Renal cortex interstitium (tissue), 11 donors: Measurements from ENCODE around the gene SRRM3. TPM values are rescaled to one million over a fixed set of nuclear protein-coding genes. Genes with fewer than 3 reads are reported as not detected.
"Not testable (repeated sequence)": the region's sequence is repeated elsewhere in the genome, so short reads cannot be mapped to it uniquely, and the experiment has no call there.

ENCODE experiments used
- DNase-seq, 11 donors: peaks; one replicate each; pipeline ENCODE4 v3.0.0-alpha.2; 2013; ENCODE audit warnings: low read depth in 9 of 11, low spot score in 4 of 11; ENCODE audit errors: extremely low read depth in 1 of 11
- polyA plus RNA-seq, 3 donors: library from polyadenylated mRNA; unstranded; fragments of 120-200 nt; gene quantifications; one replicate each; pipeline ENCODE4 v1.2.1, GENCODE V29; 2013; ENCODE audit not compliant: insufficient read length in 3 of 3

SRRM3 gene
- polyA plus RNA-seq, 3 donors, result 1.00 to 2.3 (median 2.3) TPM

DNA sequence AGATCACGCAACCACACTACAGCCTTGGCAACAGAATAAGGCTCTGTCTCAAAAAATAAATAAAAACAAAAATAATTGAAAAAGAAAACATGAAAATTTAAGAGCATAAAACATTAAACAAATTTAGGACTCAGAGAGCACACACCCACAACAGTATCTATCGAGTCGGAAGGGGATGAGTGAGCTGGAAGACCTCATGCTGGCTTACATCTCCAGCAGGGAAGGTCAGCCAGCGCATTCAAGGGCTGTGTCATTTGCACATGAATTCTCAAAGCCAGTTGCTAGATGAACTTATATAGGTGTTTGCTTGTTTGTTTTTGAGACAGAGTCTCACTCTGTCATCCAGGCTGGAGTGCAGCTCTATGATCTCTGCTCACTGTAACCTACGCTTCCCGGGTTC, 50.3 kb downstream of the SRRM3 start:
- DNase-seq, result no peak

DNA sequence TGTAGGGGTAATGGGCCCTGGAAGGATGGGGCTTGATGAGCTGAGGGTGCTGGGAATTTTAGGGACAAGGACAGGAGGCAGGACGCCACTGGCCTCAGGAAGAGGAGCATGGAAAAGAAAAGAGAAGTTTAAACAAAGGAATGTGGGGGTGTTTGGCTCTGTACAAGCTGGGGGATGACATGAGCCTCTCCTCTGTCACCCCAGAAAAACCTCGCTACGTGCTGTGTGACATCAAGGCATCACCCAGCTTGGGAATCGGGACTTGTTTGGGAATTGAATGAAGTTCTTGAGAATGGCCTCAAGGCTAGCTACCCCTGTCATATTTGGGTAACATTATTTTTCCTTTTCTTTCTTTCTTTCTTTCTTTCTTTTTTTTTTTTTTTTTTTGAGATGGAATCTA, 53.1 kb downstream of the SRRM3 start:
- no peak for DNase-seq

DNA sequence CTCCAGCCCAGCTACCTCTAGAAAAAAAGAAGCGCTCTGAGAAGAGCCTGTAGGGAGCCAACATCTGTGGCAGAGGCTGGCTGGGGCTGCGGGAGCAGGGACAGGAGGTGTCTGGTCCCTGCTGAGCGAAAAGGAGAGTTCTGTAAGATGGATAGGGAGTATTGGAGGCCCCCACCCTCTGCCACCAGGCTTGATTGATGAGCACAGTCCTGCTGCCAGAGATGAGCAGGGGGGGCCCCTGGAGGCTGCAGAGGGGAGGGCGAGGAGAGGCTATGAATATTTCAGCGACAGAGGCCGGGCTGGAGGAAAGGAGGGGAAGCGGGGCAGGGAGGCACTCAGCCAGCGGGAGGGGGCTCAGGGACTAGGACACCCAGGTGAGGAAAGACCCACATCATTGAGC, 56.3 kb downstream of the SRRM3 start:
- DNase-seq, result no peak

DNA sequence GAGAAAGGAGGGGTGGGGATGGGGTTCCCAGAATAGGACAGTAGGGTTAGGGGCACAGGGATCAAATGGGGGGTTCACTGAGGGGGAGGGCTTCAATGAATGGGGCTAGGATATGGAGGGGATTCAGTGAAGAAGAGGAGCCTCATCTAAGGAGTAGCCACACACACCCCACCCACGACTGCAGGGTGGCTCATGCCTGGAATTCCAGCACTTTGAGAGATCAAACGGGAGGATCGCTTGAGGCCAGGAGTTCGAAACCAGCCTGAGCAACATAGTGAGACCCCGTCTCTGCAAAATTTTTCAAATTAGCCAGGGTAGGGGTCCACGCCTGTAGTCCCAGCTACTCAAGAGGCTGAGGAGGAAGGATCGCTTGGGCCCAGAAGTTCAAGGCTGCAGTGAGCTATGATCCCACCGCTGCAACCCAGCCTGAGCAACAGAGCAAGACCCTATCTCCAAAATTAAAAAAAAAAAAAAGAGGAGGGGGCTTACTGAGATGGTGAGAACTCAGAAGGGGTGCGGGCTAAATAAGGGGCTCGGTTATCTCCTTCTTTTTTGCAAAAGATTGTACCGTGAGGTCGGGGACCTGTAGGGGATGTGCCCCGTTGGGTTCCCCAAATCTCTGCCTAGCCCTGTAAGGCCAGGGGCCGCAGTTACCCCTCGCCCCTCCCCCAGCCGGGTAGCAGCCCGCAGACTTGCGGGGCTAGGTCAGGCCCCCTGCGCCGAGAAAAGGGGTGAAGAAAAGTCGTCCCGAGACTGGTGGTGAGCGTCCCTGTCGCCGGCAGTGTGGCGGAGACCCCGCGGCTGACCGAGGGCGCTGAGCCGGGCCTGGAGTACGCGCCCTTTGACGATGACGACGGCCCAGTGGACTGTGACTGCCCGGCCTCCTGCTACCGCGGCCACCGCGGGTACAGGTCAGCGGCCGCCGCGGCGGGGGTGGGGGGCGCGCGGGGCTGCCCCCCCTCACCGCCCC, 57.7 kb downstream of the SRRM3 start:
- DNase-seq, result no peak

DNA sequence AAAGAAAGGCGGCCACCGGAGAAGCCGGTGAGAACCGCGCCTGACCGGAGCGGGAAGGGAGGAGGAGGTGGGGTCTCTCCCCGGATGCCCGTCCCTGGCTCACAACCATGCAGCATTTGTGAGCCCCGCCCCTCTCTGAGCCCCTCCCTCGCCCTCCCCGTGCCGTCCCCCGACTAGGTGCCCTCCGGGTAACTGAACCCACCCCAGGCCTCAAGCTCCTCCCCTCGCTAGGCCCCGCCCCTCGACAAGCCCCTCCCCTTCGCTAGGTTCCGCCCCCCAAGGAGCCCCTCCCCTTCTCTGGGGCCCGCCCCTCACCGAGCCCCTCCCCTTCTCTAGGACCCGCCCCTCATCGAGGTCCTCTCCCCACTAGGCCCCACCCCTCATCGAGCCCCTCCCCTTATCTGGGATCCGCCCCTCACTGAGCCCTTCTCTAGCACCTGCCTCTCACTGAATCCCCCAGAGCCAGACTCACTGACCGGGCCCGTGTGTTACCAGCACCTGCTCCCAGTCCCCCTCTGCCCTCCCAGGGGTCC, 58.5 kb downstream of the SRRM3 start:
- DNase-seq, result peak in 2 of 11 donors; percentile 32 to 34

DNA sequence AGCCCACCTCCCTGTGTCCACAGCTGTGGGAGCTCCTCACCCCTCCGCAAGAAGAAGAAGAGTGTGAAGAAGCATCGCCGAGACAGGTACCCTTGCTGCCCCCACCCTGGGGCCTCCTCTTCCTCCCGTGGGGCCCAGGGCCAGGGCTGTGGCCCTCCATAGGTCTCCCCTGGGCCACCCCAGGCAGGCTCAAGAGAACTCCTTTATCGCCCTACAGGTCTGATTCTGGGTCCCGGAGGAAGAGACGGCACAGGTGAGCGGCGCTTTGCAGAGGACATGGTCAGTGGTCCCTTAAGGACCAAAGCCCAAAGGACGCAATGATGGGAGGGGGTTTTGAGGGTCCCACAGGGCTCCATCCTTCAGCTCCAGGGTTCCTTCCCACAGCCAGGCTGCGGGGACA, 59.6 kb downstream of the SRRM3 start:
- no peak for DNase-seq

DNA sequence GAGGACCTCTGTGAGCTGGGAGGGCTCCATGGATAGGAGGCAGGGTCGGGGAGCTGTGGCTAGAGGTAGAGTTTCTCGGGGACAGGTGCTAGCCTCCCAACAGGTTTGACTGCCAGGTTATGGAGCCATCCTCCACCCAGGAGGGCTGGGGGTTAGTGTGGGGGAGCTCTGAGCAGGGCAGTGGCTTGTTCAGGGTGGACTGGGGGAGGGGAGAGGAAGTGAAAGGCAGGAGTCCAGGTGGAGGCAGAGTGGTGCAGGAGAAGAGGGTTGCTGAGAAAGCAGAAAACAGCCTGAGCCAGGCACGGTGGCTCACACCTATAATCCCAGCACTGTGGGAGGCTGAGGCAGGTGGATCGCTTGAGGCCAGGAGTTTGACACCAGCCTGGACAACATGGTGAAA, 60.2 kb downstream of the SRRM3 start:
- no peak for DNase-seq

DNA sequence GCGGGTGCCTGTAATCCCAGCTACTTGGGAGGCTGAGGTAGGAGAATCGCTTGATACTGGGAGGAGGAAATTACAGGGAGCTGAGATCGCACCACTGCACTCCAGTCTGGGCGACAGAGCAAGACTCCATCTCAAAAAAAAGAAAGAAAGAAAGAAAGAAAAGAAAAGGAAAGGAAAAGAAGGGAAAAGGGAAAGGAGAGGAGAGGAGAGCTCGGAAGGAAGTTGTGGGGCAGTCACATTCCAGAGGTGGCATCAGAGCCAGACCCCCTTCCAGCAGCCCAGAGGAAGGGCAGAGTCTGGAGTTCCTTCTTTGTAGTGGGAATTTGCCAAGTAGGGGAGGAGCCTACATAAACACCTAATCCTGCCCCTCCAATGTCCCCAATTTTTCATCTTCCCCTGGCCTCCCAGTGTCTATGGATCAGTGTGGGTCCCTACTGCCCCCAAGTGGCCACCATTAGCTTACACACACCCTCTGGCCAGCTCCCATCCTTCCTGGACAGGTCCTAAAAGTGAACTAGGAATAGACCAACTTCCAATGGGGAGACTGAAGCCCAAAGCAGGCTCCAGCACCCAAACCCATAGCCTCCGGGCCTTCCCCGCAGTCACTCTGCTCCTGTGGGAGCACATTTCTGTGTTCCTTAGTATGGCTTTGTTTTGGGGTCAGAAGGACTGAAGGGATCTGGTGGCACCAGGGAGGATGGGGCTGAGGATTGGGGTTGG, 61.1 kb downstream of the SRRM3 start:
- DNase-seq, result peak in 2 of 11 donors; percentile 34 to 39

DNA sequence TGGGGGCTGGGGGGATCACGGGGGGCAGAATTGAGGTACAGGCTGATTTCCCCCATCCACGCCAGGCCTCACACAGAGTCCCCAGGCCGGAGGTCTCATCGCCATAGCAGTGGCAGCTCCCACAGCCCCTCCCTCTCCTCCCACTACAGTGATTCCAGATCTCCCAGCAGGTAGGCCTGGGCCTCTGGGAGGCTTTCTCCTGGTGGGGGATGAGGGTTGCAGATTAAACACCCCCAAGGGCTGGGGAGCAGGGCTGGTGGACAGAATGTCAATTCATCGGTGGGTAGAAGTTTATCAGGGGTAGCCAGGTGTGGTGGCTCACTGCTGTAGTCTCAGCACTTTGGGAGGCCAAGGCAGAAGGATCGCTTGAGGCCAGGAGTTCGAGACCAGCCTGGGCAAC, 63.6 kb downstream of the SRRM3 start:
- no peak for DNase-seq

DNA sequence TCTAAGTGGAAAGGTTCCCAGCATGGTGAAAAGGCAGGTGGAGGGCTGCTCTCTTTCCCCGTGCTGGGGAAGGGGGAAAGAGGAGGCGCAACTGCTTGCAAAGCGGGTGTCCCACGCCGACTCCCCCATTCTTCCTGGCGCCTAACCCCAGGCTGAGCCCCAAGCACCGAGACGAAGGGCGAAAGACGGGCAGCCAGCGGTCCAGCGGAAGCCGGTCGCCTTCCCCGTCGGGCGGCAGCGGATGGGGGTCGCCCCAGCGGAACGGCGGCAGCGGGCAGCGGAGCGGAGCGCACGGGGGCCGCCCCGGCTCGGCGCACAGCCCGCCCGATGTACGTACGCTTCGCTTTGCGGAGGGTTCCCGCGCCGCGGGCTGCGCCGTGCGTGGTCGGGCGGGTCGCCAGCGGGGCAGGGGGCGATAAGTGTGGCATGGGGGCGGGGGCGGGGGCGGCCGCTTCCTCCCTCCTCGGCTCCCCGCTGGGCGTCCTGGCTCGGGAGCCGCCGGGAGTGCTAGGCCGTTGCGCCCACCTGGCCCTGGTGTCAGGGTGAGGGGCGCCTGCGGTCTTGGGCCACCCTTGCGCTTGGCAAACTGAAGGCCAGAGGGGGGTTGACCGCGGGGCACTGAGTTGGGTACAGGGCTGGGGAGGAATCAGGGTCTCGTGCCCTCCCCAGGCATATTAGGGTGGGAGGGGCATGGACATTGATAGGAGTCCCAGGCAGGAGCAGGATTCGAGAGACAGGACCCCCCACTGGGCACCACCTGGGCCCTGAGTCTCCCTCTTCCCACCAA, 65.6 kb downstream of the SRRM3 start:
- no peak for DNase-seq

DNA sequence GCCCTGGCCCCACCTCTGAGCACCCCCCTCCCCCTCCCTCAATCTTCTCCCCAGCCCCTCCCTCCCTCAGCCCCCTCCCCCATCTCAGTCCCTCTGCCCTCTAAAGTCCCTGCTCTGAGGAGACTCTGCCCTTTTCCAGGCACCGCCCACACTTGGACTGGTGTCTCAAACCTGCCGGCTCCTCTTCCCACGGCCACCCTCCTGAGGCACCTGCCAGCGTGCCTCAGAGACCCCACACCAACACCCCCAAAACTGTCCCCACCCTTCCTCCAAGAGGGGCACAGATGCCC, 66.1 kb downstream of the SRRM3 start:
- DNase-seq, result no peak

DNA sequence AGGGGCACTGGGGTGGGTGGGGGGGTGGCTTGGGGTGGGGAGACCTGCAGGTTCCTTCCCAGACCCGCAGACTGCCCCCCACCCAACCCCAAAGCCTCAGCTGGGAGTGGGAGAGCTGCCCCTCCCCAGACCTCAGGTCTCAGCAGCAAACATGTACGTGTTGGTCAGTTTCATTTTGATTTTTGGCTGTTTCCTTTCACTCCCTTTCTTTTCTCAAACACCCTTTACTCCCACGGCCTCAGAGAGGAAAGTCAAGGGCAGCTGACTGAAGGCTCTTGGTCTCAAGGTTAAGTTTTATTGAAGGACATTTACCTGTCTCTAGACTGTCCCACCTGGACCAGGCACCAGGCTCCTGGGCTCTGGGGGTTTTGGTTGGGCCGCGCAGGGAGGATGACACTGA, 66.7 kb downstream of the SRRM3 start:
- DNase-seq, result no peak

DNA sequence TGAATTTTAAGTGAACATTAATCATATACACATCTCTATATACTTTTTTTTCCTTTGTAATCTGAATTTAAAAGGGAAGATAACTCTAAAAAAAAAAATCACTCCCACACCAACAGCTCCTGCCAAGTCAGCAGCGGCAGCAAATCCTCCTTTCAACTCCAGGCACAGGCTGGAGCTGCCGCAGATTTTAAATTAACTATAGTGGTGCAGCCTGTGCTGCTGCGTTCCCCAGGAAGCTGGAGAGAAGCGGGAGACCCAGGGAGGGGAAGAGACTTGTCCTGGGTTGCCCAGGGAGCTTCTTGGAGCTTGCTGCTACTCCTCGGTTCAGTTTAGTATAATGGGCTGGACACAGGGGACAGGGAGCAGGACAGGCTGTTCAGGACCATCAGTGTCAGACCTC, 68.2 kb downstream of the SRRM3 start:
- DNase-seq, result no peak

DNA sequence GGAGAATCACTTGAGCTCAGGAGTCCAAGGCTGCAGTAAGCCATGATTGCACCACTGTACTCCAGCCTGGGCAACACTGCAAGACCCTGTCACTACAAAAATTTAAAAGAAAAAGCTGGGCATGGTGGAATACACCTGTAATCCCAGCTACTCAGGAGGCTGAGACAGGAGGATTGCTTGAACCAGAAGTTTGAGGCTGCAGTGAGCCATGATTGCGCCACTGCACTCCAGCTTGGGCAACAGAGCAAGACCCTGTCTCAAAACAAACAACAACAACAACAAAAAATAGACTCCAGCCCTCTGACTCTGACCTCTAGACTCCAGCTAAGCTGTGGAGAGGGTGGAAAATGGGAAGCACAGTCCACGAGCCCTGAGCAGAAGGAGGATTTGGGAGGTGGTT, 69.7 kb downstream of the SRRM3 start:
- DNase-seq, result not testable (repeated sequence)

DNA sequence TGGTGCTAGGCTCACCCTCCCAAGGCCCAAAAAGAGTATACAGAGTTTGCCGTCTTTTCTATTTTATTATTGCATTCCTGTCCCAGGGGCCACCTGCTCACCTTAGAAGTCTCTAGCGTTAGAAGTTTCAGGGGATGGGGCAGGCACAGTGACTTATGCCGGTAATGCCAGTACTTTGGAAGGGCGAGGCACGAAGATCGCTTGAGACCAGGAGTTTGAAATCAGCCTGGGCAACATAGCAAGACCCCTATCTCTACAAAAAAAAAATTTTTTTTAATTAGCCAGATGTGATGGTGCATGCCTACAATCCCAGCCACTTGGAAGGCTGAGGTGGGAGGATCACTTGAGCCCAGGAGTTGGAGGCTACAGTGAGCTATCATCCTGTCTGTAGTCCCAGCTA, 70.4 kb downstream of the SRRM3 start:
- no peak for DNase-seq

DNA sequence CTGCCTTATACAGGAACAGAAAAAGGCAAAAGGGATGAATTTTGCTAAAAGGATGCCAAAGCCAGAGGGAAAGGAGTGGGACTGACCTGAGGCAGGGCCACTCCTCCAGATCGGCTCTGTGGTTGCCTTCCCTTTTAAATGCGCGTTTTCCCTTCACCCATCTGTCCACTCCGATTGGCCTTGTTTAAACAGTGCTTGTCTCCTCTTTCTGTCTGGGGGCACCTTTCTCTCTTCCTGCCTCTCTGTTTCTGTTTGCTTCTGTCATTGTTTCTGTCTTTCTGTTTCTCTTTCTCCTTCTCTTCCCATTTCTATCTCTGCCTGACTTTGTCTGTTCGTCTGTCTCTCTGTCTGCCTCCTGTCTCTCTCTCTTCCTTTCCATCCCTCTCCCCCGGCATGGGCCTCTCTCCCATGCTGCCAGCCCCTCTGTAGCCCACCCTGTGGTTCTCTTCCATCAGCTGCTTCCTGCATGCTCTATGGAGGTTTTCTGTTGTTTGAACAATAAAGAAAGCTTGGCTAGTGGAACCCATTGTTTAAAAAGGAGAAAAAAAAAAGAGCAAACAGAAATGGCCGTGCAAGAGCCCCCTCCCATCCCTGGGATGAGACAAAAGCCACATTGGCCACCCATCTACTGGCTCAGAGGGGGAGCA, 71.3 kb downstream of the SRRM3 start:
- no peak for DNase-seq

DNA sequence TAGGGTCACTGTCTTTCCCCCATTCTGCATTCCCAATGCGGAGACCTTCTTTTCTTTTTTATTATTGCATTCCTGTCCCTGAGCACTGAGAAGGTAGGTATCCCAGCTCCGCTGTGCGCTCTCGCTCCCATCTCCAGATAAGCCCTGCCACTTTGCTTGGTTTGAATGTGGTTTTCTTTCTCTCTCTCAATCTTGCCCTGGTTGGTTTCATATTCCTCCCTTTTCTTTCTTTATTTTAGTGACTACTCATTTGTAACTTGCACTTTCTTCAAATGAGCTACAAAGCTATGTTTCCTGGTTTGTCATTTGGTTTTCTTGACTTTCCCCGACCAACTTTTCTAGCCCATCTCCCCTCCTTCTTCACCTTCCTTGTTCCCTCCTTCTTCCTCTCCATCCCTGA, 71.8 kb downstream of the SRRM3 start:
- no peak for DNase-seq

DNA sequence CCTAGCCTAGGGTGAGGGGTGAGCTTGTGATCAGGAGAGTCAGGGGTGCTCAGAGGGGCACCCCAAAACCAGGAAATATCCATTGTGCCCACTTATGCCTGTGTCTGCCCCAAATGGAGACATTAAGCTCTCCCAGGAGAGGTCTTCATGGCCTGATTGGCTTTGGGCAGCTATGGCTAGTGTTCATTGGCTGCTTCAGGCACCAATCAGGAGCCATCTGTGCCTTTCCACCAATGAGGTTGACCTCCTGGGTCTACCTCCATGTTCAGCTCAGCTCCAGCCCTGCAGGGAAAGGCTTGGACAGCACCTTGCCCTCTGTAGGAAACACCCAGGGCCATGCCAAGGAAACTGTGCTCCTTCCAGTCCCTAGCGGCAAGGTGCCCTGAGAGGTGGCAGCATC, 76.8 kb downstream of the SRRM3 start:
- no peak for DNase-seq

DNA sequence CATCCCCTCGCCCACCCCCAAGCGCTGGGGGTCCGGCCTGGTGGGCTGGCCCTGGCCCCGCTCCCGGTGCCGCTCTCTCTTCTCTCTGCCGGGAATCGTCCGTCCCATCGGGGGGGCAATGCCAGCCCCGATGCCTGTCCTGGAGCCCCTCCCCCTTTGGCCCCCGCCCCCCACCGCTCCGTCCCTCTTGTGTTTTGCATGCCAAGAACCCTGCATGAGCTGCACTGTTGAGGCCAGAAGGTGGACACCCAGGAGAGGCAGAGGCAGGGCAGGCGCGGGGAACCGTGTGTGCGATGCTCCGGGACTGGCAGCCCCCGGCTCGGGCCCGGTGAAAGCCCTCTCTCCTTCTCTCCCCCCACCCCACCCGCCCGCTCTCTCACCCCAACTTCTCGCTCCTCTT, 78.7 kb downstream of the SRRM3 start:
- DNase-seq, result no peak
